Stimulated activated CD4-positive, alpha-beta T cell treated with anti-CD3 and anti-CD28 coated beads, Interleukin-4, amount 100 ng/mL, for 48 hours (primary cell): ENCODE results near the gene GTF2H3.
"Not testable (repeated sequence)": the region's sequence is repeated elsewhere in the genome, so short reads cannot be mapped to it uniquely, and the experiment has no call there.

Experiments used
- DNase-seq, 2 donors: peaks; one replicate each; pipeline ENCODE4 v3.0.0-alpha.2; 2020; ENCODE audit warnings: low read depth in 2 of 2

Gene GTF2H3

GRCh38 chr12:123633379-123634141 lies at the start of gene GTF2H3, which contains the start of gene EIF2B1:
TSS of gene GTF2H3 (plus strand) at chr12:123633829. CDS start at chr12:123633860, 31 bp downstream.
TSS of gene EIF2B1 (minus strand) at chr12:123633686. CDS start at chr12:123633557, 129 bp downstream.
- DNase-seq: peak; percentile 94 to 96

GRCh38 chr12:123591702-123592481 lies 41.7 kb upstream of the GTF2H3 start:
- no peak for DNase-seq

- DNase-seq: no peak
These were observed 37.9 kb upstream of the GTF2H3 start for GRCh38 chr12:123595729-123596128.

- no peak for DNase-seq
These were observed 36.5 kb upstream of the GTF2H3 start for GRCh38 chr12:123597100-123597499.

- DNase-seq: no peak
These were observed 35.1 kb upstream of the GTF2H3 start for GRCh38 chr12:123598522-123598921.

- DNase-seq: no peak
These were observed 34.3 kb upstream of the GTF2H3 start for GRCh38 chr12:123599310-123599709.

- DNase-seq: no peak
These were observed 33.9 kb upstream of the GTF2H3 start for GRCh38 chr12:123599721-123600120.

- peak; percentile 76 to 81 for DNase-seq
These were observed 31.8 kb upstream of the GTF2H3 start, which contains the start of gene DDX55 for GRCh38 chr12:123601602-123602489. TSS of gene DDX55 (plus strand) at chr12:123602099. CDS start at chr12:123602149, 50 bp downstream.

GRCh38 chr12:123602651-123603195 lies 30.9 kb upstream of the GTF2H3 start:
- DNase-seq: no peak

GRCh38 chr12:123603495-123603894 lies 30.1 kb upstream of the GTF2H3 start:
- not testable (repeated sequence) for DNase-seq

- DNase-seq: no peak
These were observed 25.9 kb upstream of the GTF2H3 start for GRCh38 chr12:123607756-123608155.

GRCh38 chr12:123608182-123608581 lies 25.4 kb upstream of the GTF2H3 start:
- DNase-seq: no peak

- DNase-seq: no peak
These were observed 19.5 kb upstream of the GTF2H3 start for GRCh38 chr12:123614110-123614509.

GRCh38 chr12:123614531-123614930 lies 19.1 kb upstream of the GTF2H3 start:
- no peak for DNase-seq

GRCh38 chr12:123617144-123617543 lies 16.5 kb upstream of the GTF2H3 start:
- DNase-seq: no peak

GRCh38 chr12:123617580-123617979 lies 16.0 kb upstream of the GTF2H3 start:
- no peak for DNase-seq

- no peak for DNase-seq
These were observed 12.5 kb upstream of the GTF2H3 start for GRCh38 chr12:123621101-123621500.

- no peak for DNase-seq
These were observed 11.8 kb upstream of the GTF2H3 start for GRCh38 chr12:123621619-123622530.

GRCh38 chr12:123634142-123634561 lies 523 bp downstream of the GTF2H3 start:
- no peak for DNase-seq

GRCh38 chr12:123643911-123644310 lies 10.3 kb downstream of the GTF2H3 start:
- DNase-seq: no peak
